Skin epidermis (tissue), 12 donors: ENCODE data around the gene RNF115.

Experiments
- H3K27ac ChIP-seq, 21 experiments: fragments of 200-600 bp; sonication (generic) in 11 of 21; one replicate each; pipeline ENCODE4 v1.5.0; 2020; ENCODE audit warnings: mild to moderate bottlenecking in 3 of 21, inconsistent platforms in 2 of 21, moderate library complexity in 2 of 21
- H3K4me3 ChIP-seq, 7 experiments: fragments of 200-600 bp; sonication (generic) in 2 of 7; one replicate each; pipeline ENCODE4 v1.5.0; 2020; ENCODE audit warnings: inconsistent platforms in 2 of 7, mild to moderate bottlenecking in 2 of 7, moderate library complexity in 1 of 7

Gene RNF115

DNA sequence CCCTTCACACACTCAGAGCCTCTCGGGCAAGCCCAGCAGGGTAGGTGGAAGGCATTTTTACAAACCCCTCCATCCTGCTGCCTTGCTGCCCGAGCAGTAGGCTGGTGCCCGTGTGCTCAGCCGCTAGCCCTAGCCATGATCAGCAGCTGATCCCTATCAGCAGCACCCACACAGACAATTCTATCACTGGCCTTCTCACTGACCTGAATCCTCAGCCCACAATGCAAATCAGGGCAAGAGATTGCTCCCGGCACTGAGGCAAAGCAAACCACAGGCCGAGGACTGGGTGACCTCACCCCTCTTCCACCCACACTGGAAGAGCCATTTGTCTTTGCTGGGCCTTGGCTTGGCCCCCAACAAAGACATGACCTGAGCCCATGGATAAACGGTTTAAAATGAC is 115.8 kb downstream of the RNF115 start:
- no peak overlapping the region for H3K4me3 ChIP-seq
- H3K27ac ChIP-seq, result no peak overlapping the region

GRCh38 chr1:145707183-145707867 is 116.6 kb downstream of the RNF115 start, which contains the start of gene PDZK1:
TSS of gene PDZK1 (minus strand) at chr1:145707368. CDS start at chr1:145688021, 19,347 bp downstream.
- H3K27ac ChIP-seq, result no peak within 1 kb of the TSS
- H3K4me3 ChIP-seq, result no peak within 1 kb of the TSS

- H3K27ac ChIP-seq, result no peak overlapping the region
- no peak overlapping the region for H3K4me3 ChIP-seq
Measured at GRCh38 chr1:145706086-145706664, 117.7 kb downstream of the RNF115 start.

- Histone ChIP-seq H3K27ac (no peak overlapping the region), H3K4me3 (no peak overlapping the region)
Measured at GRCh38 chr1:145705622-145706021, 118.3 kb downstream of the RNF115 start.

DNA sequence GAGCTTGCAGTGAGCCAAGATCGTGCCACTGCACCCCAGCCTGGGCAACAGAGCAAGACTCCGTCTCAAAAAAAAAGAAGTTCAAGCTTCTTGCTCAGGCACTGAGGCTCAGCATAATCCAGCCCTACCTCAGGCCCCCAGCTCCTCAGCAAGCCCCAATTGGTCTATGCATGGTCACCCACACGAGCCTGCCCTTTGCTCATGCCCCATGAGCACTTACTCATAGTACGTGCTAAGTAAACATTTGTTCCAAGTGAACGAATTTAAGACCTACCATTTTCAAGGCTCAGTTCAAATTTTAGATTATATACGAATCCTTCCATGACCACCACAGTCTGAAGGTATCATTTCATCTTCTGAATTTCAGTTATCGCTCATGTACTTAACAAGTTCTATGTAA is 121.1 kb downstream of the RNF115 start:
- Histone ChIP-seq H3K27ac (no peak overlapping the region), H3K4me3 (no peak overlapping the region)

- no peak overlapping the region for H3K27ac ChIP-seq
- H3K4me3 ChIP-seq, result no peak overlapping the region
Measured at GRCh38 chr1:145702052-145702451, 121.8 kb downstream of the RNF115 start.

DNA sequence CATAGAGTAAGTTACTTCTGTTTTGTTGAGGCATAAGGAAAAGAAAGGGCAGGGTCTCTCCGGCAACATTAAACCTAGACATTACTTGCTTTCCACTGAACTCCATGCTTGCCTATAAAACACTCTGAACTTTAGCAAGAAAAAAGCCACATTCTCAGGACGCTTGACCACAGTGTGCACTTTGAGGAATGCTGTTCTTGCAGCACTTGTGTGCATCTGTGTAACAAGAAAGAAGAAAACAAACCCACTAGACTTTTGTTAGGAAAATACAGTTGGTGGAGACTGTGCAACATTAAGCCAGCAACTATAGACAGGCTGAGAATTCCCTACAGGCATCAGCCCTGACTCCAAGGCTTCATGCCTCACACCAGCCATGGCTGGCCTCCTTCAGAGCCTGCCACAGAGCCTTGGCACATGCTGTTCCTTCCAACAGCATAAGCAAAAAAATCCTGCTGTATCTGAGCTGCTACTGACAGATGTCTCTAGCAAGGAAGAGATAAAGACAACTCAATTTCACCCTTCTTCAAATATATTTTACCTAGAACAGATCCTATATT is 122.5 kb downstream of the RNF115 start:
- H3K27ac ChIP-seq, result no peak overlapping the region
- no peak overlapping the region for H3K4me3 ChIP-seq

DNA sequence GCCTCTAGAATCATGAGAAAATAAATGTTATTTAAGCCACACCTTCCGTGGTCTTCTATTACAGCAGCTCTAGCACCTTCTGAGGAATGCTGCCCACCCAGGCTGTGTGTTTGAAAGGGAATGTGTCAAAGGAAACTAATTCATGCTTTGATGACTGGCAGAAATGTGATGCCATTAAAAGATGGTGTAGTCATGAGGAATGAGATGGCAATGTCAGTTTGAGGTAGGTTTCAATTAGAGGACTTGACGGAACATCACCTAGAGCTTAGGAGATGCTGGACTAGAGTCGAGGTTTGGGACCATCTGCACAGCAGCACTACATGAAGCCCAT is 127.3 kb downstream of the RNF115 start:
- H3K27ac ChIP-seq, result no peak overlapping the region
- no peak overlapping the region for H3K4me3 ChIP-seq

DNA sequence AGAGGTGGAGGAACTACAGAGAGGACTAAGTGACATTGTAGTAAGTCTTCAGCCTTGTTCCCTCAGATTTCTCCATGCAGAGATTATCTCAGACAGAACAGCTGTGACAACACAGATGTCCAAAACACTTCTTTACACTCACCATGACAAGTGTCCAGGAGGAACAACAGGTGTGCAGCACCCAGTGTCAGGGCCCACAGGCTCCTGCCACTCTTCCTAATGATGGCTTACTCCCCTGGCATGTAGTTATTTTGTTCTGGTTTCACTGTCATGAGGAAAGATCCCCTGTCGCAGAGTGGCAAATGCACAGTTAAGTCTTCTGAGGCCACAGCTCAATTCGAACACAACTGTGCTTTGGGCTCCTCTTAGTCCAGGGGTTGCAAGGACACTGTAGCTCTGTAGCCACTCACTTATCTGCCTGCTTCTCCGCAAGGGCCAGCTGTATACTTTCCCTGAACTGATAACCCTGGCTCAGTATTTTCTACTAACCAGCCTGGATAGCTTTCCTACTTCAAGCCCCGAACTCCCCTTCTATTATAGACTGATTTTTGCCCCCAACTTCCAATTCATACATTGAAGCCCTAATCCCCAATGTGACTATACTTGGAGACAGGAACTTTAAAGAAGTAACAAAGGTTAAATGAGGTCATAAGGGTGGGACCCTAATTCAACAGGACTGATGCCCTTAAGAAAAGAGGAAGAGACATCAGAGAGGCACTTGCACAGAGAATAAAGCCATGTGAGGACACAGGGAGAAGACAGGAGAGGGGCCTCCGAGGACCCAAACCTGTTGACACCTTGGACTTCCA is 127.9 kb downstream of the RNF115 start:
- Histone ChIP-seq H3K4me3 (no peak overlapping the region), H3K27ac (no peak overlapping the region)

DNA sequence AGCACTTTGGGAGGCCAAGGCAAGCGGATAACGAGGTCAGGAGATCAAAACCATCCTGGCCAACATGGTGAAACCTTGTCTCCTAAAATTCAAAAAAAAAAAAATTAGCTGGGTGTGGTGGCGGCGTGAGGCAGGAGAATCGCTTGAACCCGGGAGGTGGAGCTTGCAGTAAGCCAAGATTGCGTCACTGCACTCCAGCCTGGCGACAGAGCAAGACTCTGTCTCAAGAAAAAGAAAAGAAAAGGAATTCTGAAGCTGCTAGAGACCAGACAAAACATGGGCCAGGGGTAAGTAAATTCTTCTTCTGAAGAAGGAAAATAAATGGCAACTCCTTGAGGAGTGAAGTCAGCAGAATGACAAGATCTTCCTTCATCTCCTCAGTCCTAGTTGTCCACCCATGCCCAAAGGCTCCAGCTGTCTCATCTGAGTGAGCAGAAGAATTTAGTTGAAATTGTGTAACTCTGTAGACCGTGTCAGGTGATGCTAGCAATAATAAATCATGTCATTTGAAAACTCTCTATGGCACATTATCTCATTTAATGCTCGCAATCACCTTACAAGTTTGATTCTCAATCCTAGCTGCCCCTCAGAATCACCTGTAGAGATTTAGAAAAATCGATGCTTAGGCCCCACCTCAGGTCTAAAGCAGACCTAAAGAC is 131.0 kb downstream of the RNF115 start:
- no peak overlapping the region for H3K4me3 ChIP-seq
- no peak overlapping the region for H3K27ac ChIP-seq

GRCh38 chr1:145690587-145691558 is 133.0 kb downstream of the RNF115 start:
- Histone ChIP-seq H3K4me3 (no peak overlapping the region), H3K27ac (peak overlapping the region in 9 of 21 experiments; percentile 14 to 67 (median 38))

- peak overlapping the region in 3 of 21 experiments; percentile 9 to 66 (median 55) for H3K27ac ChIP-seq
- no peak overlapping the region for H3K4me3 ChIP-seq
Measured at GRCh38 chr1:145689922-145690321, 134.0 kb downstream of the RNF115 start.

DNA sequence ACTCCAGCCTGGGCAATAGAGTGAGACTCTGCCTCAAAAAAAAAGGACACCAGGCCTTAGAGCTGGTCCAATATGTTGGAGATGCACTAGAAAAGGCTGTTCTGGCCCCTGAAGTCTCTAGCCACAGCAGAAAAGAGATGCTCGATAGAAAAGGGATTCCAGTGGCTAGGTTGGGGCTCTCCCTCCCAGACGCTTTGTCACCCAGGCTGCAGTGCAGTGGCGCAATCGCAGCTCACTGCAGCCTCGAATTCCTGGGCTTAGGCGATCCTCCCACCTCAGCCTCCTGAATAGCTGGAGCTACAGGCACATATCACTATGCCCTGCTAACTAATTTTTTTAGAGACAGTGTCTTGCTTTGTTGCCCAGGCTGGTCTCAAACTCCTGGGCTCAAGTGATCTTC is 135.0 kb downstream of the RNF115 start:
- H3K4me3 ChIP-seq, result no peak overlapping the region
- H3K27ac ChIP-seq, result peak overlapping the region in 1 of 21 experiments; percentile 66
